HG02884 (cell line): ENCODE measurements around the gene TSPAN16.
"Not testable (repeated sequence)": the region's sequence is repeated elsewhere in the genome, so short reads cannot be mapped to it uniquely, and the experiment has no call there.

Experiments used
- ATAC-seq: cut with Tn5 transposase; IDR thresholded peaks from one replicate; pipeline ENCODE4 v1.9.1; 2021; ENCODE audit warnings: mild to moderate bottlenecking, moderate library complexity; ENCODE audit not compliant: unreplicated experiment

The TSPAN16 gene

DNA sequence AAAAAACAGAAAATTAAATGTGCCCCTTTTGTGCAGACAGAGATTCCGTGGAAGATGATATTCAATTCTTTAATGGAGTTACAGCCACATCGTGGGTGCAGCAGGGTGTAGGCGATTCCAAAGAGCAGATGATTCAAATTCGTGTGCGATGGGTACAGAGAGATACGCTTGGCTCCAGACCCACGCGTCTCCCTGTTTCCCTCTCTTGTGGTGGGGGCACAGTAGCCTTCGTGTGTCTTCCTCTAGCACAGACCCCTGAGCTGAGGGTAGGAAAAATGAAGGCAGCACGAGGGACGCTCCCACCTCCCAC, 4.8 kb downstream of the TSPAN16 start:
- no peak for ATAC-seq

DNA sequence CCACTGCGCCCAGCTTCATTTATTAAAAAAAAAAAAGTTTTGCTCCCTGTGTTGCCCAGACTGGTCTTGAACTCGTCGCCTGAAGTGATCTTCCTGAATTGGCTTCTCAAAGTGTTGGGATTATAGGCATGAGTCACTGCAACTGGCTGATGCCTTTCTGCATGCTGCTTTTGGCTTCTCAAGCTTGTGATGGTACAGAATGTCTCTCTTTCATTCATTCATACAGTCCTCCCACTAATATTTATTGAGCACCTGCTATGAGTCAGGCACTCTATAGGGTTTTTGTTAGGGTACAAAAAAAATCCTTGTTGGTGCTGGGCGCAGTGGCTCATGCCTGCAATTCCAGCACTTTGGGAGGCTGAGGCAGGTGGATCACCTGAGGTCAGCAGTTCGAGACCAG, 9.0 kb downstream of the TSPAN16 start:
- ATAC-seq = no peak

DNA sequence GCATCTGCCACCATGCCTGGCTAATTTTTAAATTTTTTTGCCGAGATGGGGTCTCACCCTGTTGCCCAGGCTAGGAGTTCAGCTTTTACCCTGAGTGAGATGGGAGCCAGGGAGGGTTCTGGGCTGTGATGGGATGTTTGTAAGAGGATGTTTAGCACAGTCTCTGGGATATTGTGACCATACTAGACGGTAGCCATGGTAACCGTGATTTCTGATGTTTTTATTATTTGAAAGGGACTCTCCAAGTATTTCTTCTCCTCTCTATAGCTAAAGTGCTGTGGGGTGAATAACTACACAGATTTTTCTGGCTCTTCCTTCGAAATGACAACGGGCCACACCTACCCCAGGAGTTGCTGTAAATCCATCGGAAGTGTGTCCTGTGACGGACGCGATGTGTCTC, 10.4 kb downstream of the TSPAN16 start:
- ATAC-seq = no peak

DNA sequence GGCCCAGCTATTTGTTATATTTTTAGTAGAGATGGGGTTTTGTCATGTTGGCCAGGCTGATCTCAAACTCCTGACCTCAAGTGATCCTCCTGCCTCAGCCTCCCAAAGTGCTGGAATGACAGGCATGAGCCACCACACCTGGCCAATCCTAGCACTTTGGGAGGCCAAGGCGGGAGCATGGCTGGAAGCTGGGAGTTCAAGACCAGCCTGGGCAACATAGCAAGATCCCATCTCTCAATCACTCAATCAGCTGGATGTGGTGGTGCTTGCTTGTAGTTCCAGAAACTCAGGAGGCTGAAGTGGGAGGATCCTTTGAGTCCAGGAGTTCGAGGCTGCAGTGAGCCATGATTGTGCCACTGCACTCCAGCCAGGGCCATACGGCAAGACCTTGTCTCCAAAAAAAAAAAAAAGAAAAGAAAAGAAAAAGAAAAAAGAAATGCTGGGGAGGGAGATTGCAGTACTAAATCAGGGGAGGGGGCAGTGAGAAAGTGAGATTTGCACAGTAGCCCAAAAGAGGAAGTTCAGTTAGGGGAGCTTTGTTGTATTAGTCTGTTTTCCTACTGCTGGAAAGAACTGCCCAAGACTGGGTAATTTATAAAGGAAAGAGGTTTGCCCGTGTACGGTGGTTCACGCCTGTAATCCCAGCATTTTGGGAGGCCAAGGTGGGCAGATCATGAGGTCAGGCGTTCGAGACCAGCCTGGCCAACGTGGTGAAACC, 24.5 kb downstream of the TSPAN16 start:
- not testable (repeated sequence) for ATAC-seq

DNA sequence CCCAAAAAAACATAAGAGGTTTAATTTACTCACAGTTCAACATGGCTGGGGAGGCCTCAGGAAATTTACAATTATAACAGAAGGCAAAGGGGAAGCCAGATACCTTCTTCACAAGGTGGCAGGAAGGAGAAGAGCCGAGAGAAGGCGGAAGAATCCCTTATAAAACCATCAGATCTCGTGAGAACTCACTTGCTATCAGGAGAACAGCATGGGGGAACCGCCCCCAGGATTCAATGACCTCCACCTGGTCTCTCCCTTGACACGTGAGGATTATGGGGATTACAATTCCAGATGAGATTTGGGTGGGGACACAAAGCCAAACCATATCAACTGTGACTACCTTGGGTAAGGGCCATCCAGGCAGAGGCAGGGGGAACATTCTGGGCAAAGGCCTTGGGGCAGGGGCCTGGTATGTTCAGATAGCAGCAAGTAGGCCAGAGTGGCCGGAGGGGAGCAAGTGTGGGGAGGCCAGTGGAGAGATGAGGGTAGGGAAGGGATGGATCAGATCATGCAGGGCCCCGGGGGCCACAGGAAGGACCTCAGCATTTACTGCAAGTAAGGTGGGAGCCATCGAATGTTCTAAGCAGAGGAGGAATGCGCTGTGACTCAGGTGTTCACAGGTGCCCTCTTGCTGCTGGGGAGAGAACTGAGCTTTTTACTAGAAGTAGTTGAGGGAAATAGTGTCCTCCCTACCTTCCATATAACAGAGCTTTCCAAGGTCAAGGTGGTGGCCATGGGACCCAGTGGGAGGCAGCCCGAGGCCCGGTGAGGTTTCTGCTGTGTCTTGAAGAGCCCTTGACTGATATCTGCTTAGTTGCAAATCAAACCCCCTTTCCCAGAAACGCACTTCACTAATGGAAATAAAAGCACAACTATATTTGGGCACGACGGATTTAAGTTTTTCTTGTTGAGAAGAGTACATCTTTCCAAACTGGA, 25.5 kb downstream of the TSPAN16 start:
- no peak for ATAC-seq

DNA sequence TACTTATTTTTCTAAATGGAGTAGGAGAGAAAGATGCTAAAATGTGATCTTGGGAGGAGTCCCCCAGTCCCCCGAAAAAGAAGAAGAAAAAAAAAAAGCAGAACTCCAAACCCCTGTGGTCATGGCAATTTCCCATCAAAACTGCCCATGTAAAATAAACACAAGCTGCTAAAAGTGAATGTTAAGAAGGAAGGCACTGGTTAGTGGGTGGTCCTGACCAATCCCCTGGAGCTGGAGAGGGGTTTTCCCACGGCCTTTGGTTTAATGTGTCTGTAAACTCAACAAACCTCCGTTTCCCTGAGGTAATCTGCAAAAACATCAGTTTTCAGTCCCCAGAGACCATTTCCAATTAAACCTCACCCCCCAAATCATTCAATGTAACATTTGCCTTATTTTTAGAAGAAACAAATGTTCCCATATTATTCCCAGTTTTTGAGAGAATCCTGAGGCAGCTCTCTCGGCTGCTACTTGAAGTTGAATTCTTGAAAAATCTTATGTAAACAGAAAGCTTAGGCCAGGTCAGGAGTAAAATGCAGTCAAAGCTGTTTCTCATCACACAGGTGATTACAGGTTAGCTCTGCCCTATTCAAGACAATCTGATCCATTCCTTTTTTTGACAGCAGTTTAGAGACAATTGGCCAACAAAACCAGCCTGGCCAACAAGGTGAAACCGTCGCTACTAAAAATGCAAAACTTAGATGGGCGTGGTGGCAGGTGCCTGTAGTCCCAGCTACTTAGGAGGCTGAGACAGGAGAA, 26.5 kb downstream of the TSPAN16 start:
- ATAC-seq = no peak

DNA sequence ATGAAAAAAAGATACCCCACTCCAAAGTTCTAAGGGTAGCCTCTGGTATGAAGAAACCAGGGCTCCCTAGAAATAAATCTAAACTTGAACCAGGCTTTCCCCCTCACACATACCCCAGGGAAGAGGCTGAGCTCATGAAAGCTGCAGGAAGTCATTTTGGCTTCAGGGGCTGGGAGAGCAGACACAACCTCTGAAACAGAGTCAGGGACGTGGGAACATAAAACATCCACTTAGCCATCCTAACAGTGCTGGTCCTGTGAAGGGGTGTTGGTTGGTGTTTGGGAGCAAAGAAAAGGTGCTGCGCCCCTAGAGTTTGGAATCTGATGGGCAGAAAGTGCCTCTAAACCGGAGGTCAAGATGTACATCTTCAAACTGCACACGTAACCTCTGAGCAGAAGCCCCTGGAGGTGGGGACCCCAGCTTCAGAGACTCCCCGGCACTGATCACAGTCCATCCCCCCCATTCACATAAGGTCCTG, 27.7 kb downstream of the TSPAN16 start:
- no peak for ATAC-seq

DNA sequence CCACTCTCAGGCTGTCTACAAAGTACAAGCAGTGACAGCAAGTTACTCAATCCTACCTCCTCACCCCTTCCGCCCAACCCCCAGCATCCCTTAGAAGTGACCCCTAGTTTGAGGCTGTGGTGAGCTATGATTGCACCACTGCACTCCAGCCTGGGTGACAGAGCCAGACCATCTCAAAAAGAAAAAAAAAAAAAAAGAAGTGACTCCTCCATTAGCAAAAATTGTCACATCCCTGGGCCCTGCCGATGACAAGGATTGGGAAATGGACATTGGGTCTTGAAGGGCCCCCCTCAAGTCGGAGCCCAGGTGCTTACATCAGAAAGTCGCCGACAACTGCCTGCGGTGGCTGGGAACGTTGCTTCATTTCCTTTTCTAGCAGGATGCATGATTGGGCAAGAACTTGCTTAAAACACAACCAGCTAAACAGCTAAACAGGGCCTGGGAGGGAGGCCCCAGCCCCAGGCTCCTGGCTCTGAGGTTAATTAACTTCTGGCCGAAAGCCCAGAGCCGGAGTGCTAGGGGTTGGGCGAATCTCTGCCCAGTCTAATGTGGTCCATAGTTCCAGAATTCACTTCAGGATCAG, 28.2 kb downstream of the TSPAN16 start:
- ATAC-seq = no peak

DNA sequence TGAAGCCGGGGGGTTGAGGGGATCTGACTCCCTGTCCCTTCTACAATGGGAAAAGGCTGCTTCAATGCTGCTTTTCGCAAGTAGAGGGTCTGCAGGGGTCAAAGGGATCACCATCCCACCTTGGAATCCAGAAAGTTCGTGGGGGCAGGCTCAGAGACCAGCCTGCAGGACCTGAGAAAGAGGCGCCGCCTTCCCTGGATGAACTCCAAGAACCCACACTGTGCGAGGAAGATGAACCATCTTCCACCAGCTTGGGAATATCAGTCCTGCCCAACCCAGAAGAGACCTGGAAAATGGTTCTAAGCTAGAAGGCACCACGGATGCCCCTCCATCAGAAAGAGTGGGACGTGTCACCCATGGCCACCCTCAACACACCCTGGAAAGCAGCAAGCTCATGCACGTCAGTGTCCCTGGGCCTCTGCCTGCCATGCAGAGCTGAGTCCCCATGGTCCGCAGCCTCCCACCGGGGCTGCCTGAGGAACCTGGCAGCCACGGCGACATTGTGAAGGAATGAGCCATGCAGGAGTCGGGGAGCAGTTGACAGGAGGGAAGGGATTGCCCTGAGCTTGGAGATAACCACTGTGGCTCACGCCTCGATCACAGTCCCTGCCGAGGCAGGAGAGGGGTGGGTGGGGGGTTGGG, 28.9 kb downstream of the TSPAN16 start:
- ATAC-seq = no peak

DNA sequence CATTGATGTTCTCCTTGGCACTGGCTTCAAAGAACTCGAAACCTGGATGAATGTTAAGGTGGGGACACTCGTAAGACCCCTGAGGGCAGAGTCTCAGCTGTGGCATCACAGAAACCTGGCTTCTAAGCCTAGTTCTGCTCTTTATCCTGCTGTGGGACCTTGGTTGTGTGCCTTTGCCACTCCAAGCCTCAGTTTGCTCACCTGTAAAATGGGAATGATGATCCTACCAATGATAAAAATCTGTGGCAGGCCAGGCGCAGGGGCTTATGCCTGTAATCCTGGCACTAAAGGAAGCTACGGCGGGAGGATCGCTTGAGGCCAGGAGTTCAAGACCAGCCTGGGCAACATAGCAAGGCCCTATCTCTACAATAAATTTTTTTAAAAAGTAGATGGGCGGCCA, 29.6 kb downstream of the TSPAN16 start:
- no peak for ATAC-seq

DNA sequence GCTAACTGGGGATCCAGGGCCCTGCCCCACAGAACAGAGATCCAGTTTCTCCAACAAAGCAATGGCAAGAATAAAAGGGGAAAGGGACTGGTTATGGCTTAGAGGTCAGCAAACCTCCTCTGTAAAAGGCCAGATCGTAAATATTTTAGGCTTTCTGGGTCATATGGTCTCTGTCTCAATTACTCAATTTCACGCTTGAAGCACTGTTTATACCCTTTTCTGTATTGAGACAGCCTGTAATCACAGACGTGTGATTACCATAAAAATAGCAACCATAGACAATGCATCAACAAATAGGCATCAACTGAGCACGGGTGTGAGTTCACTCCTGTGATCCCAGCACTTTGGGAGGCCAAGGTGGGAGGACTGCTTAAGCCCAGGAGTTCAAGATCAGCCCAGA, 34.2 kb downstream of the TSPAN16 start:
- ATAC-seq = no peak

DNA sequence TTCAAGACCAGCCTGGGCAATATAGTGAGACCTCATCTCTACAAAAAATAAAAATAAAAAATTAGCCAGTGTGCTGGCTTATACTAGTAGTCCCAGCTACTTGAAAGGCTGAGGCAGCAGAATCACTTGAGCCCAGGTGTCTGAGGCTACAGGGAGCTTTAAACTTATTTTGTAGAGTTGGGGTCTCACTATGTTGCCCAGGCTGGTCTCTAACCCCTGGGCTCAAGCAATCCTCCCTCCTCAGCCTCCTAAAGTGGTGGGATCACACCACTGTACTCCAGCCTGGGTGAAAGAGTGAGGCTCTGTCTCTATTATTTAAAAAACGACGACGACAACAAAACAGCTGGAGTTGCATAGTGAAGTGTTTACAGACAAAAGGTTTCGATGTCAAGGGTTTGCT, 35.5 kb downstream of the TSPAN16 start:
- ATAC-seq = no peak

DNA sequence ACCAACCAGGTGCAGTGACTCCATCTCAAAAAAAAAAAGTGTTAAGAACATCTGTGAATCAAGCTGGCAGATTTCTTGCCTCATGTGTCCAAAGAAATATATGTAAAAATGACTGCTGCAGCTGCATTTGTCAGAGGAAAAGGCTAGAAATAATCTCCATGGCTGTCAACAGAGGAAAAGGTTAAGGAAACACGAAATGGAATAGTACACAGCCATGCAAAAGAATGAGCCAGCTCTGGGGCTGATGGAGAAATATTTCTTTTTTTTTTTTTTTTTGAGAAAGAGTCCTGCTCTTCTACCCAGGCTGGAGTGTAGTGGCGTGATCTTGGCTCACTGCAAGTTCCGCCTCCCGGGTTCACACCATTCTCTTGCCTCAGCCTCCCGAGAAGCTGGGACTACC, 36.9 kb downstream of the TSPAN16 start:
- no peak for ATAC-seq

DNA sequence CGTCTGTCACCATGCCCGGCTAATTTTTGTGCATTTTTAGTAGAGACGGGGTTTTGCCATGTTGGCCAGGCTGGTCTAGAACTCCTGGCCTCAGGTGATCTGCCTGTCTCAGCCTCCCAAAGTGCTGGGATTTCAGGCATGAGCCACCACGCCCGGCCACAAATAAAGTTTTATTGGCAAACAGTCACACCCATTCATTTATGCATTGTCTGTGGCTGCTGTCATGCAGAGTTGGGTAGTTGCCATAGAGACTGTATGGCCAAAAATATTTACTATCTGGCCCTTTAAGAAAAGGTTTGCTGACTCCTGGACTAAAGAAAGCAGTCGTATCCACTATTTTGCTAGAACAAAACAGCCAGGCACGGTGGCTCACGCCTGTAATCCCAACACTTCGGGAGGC, 37.9 kb downstream of the TSPAN16 start:
- not testable (repeated sequence) for ATAC-seq

DNA sequence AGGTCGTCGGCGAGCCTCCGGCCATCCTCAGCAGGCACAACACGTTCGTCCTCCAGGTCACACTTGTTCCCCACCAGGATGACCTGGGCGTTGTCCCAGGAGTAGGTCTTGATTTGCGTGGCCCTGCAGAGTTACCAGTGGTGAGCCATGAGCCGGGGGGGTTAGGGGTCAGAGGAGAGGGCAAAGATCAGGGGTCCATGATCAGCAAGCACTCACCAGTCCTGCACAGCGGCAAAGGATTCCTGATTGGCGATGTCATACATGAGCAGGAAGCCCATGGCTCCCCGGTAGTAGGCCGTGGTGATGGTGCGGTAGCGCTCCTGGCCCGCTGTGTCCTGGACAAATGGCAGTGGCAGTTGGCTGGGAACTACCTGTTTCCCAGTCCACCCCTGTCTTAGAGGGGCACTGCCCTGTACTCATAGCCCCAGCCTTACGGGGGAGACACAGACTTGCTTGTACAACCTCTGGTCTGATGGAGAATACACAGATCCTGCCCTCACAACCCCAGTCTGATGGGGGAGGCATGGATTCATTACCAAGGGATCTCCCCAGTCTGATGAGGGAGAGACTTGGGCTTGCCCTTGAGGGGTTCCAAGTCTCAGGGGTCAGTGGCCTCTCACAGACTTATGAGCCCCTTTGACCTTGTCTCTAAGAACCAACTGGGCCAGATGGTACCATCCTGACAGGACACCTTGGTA, 39.6 kb downstream of the TSPAN16 start:
- ATAC-seq = no peak

DNA sequence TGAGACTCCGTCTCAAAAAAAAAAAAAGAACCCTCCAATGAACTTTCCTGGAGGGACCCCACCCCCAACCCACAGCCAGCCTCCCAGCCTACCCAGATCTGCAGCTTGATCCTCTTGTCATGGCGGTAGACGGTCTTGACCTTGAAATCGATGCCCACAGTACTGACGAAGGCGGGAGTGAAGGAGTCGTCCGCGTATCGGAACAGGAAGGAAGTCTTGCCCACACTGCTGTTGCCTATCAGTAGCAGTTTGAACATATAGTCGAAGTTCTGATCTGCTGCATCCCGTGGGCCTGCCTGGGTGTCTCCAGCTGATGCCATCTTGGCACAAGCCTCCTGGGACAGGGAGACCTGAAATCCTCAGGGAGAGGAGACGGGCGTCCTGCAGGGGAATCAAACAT, 41.1 kb downstream of the TSPAN16 start:
- no peak for ATAC-seq

DNA sequence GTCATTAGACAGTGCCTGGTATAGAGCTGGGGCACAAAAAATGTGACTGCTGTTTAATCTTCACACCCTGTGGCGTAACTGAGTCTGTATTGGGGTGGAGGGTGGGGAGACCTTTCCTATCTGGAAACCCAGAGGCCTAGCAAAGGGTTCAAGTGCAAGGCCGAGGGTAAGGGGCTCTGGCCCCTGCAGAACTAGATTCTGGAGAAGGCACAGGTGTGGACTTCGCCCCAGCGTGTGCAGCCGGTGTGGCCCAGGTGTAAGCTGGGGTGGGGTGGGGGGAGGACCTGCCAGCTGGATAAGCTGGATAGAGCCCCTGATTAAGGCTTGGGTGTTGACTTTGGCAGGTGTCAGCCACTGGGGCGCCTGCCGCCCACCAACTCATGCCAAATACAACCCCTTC, 42.2 kb downstream of the TSPAN16 start:
- no peak for ATAC-seq

DNA sequence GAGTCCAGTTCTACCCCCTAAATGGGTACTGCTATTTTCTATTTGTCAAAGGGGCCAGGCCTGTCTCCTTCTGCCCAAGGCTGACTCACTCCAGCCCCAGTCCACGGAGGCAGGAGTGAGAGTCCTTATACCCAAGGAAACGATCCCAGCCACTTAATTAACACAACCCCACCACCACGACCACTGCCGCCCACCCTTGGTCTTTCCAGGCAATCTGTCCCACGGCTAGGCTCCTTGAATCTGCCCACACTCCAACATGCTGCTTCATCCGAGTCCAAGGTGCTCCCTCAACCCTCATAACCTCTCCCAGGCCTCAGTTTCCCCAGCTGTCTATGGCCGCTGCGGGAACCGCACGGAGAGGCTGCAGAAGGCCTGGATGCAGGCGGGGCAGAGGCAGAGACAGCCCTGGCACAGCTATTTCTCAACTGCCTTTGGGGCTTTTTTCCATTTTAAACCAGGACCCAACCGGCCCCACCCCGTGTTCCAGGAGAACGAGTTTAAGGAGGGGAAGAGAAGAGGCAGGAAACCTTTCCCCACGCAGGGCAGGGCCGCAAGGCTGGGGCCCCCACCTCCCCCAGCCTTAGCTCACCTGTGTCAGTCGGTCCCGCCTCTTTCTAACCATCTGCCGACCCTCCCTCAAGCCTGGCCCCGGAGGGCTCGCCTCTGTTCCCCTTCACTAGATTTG, 42.8 kb downstream of the TSPAN16 start:
- no peak for ATAC-seq

DNA sequence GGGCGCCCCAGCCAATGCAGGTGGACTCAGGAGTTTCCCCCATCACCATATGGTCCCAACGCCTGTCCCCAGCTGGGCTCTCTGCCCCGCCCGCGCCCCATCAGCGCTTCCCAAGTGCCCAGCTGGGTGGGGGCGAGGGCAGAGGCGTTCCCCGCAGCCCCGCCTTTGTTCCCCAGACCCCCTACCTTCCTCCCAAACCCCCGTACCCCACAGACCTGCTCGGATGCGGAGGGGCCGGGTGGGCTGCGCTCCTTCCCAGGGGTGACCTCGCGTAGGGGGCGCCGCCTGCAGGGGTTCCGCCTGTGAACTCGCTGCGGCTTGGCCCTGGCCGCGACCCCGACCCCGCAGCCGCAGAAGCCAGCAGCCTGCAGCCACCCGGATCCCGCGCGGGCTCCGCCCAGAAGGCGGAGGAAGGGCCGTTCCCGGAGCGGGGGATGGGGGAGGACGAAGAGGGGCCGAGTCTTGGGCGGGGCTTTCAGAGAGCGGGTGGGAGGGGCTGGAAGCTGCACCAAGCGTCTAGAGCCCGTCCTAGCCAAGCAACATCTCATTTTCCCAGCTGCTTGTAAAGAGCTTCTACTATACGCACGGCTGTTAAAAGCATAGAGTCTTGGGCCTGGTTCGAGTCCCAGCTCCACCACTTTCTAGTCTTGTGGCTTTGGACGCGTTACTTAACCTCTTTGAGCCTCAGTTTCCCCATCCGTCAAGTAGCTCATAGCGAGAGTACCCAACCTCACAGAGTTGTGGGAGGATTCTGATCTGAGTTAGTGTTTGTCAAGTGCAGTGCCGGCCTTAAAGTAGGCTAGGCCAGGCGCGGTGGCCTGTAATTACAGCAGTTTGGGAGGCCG, 43.5 kb downstream of the TSPAN16 start, which contains the start of gene RAB3D:
Gene RAB3D (minus strand): TSS at position 404 of the 845 bp plus-strand sequence. CDS start 2,258 bp downstream, outside the sequence.
- no peak for ATAC-seq
